Measurements from ENCODE around the gene UGCG. TPM values are rescaled to one million over a fixed set of nuclear protein-coding genes. Genes with fewer than 3 reads are reported as not detected.
A peak's percentile ranks its signal among the peaks of the same experiment; 100 is the strongest.

Gene UGCG
- total RNA-seq = 23.9 TPM
- polyA plus RNA-seq (ENCODE audit: insufficient read depth in 1 of 8, insufficient read length in 8 of 8, low replicate concordance in 1 of 8) = 10 to 100 TPM; 19.6 to 33.3 (median 26.0) TPM
- long read RNA-seq, donor 1, full-length matches to known transcripts = 1 of 1 reads
- long read RNA-seq, donor 1, partial matches to known transcripts = 0 of 1 reads
- long read RNA-seq, donor 1, other reads (novel, unspliced or antisense) = 0 of 1 reads
- long read RNA-seq, donor 2, full-length matches to known transcripts = 1 of 1 reads
- long read RNA-seq, donor 2, partial matches to known transcripts = 0 of 1 reads
- long read RNA-seq, donor 2, other reads (novel, unspliced or antisense) = 0 of 1 reads
- long read RNA-seq, donor 3, full-length matches to known transcripts = 6 of 6 reads
- long read RNA-seq, donor 3, partial matches to known transcripts = 0 of 6 reads
- long read RNA-seq, donor 3, other reads (novel, unspliced or antisense) = 0 of 6 reads
- long read RNA-seq, donor 4, full-length matches to known transcripts = 6 of 6 reads
- long read RNA-seq, donor 4, partial matches to known transcripts = 0 of 6 reads
- long read RNA-seq, donor 4, other reads (novel, unspliced or antisense) = 0 of 6 reads
- long read RNA-seq, donor 5, full-length matches to known transcripts = 11 of 73 reads
- long read RNA-seq, donor 5, partial matches to known transcripts = 62 of 73 reads
- long read RNA-seq, donor 5, other reads (novel, unspliced or antisense) = 0 of 73 reads
- long read RNA-seq, donor 6, full-length matches to known transcripts = 8 of 8 reads
- long read RNA-seq, donor 6, partial matches to known transcripts = 0 of 8 reads
- long read RNA-seq, donor 6, other reads (novel, unspliced or antisense) = 0 of 8 reads
- long read RNA-seq, donor 7, full-length matches to known transcripts = 6 of 13 reads
- long read RNA-seq, donor 7, partial matches to known transcripts = 7 of 13 reads
- long read RNA-seq, donor 7, other reads (novel, unspliced or antisense) = 0 of 13 reads
- long read RNA-seq, donor 8, full-length matches to known transcripts = 2 of 2 reads
- long read RNA-seq, donor 8, partial matches to known transcripts = 0 of 2 reads
- long read RNA-seq, donor 8, other reads (novel, unspliced or antisense) = 0 of 2 reads
- long read RNA-seq, donor 9, full-length matches to known transcripts = 1 of 1 reads
- long read RNA-seq, donor 9, partial matches to known transcripts = 0 of 1 reads
- long read RNA-seq, donor 9, other reads (novel, unspliced or antisense) = 0 of 1 reads
- long read RNA-seq, donor 10, full-length matches to known transcripts = 7 of 61 reads
- long read RNA-seq, donor 10, partial matches to known transcripts = 54 of 61 reads
- long read RNA-seq, donor 10, other reads (novel, unspliced or antisense) = 0 of 61 reads
- long read RNA-seq, donor 11, full-length matches to known transcripts = 6 of 6 reads
- long read RNA-seq, donor 11, partial matches to known transcripts = 0 of 6 reads
- long read RNA-seq, donor 11, other reads (novel, unspliced or antisense) = 0 of 6 reads

- under 1% methylated on average over 72 of the region's 84 CpGs for WGBS (ENCODE audit: insufficient coverage)
- H3K4me1 ChIP-seq (ENCODE audit: control insufficient read depth, insufficient read depth, low read length) = peaks cover 4% of the 10 kb centered on the region
- H3K36me3 ChIP-seq (ENCODE audit: control insufficient read depth, insufficient read depth, low read length) = no peaks in the 10 kb centered on the region
- peak within 1 kb of the TSS; percentile 96 for H3K4me3 ChIP-seq (ENCODE audit: low read length)
- H3K27ac ChIP-seq (ENCODE audit: low read length) = peak within 1 kb of the TSS; percentile 98
- DNase-seq = peak; percentile 97
- H3K9me3 ChIP-seq (replicated peaks; ENCODE audit: control insufficient read depth, low read depth, low read length) = no peaks in the 10 kb centered on the region
- H3K27me3 ChIP-seq (ENCODE audit: control insufficient read depth, insufficient read depth, low read length) = no peaks in the 10 kb centered on the region
Measured at GRCh38 chr9:111895996-111896941, at the start of gene UGCG. Gene UGCG (plus strand): TSS chr9:111896814. CDS start chr9:111897216, 402 bp downstream.

DNA sequence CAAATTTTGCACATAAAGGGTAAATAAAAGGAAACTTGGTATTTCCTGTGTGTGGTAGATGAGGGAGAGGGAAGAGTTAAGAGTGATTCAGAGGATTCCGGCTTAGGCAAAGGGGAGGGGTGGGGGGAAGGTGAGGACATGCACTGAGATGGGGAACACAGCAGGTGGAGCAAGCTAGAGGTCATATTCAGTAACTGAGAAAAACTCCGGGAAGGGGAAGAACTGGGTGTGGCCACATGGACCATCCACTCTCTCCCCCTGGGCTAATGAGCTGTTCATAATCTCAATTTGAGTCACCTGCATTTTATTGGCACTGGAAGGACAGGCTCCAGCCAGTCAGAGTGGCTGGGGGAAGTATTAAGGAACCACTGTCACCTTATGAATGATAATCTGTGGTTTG, 45.1 kb upstream of the UGCG start:
- Histone ChIP-seq H3K4me3 (ENCODE audit: low read length) (no peak overlapping the region), H3K9me3 (replicated peaks; ENCODE audit: control insufficient read depth, low read depth, low read length) (no peaks in the 10 kb centered on the region), H3K4me1 (ENCODE audit: control insufficient read depth, insufficient read depth, low read length) (no peaks in the 10 kb centered on the region), H3K27ac (ENCODE audit: low read length) (no peak overlapping the region), H3K27me3 (ENCODE audit: control insufficient read depth, insufficient read depth, low read length) (no peaks in the 10 kb centered on the region), H3K36me3 (ENCODE audit: control insufficient read depth, insufficient read depth, low read length) (no peaks in the 10 kb centered on the region)
- no peak for DNase-seq
- WGBS (ENCODE audit: insufficient coverage) = 22% methylated on average over 1 of the region's 2 CpGs

- WGBS (ENCODE audit: insufficient coverage) = no CpG with 5 or more reads among the region's 1 CpG
- no peak overlapping the region for H3K27ac ChIP-seq (ENCODE audit: low read length)
- no peak for DNase-seq
Measured at GRCh38 chr9:111852291-111852690, 44.3 kb upstream of the UGCG start.

GRCh38 chr9:111853450-111853827, 43.2 kb upstream of the UGCG start:
- Histone ChIP-seq H3K9me3 (replicated peaks; ENCODE audit: control insufficient read depth, low read depth, low read length) (no peaks in the 10 kb centered on the region), H3K36me3 (ENCODE audit: control insufficient read depth, insufficient read depth, low read length) (no peaks in the 10 kb centered on the region), H3K27ac (ENCODE audit: low read length) (no peak overlapping the region), H3K4me3 (ENCODE audit: low read length) (no peak overlapping the region), H3K27me3 (ENCODE audit: control insufficient read depth, insufficient read depth, low read length) (no peaks in the 10 kb centered on the region), H3K4me1 (ENCODE audit: control insufficient read depth, insufficient read depth, low read length) (no peaks in the 10 kb centered on the region)
- DNase-seq = no peak

More at GRCh38 chr9:111852291-111852690, 44.3 kb upstream of the UGCG start:
- Histone ChIP-seq H3K4me1 (ENCODE audit: control insufficient read depth, insufficient read depth, low read length) (no peaks in the 10 kb centered on the region), H3K36me3 (ENCODE audit: control insufficient read depth, insufficient read depth, low read length) (no peaks in the 10 kb centered on the region), H3K27me3 (ENCODE audit: control insufficient read depth, insufficient read depth, low read length) (no peaks in the 10 kb centered on the region), H3K9me3 (replicated peaks; ENCODE audit: control insufficient read depth, low read depth, low read length) (no peaks in the 10 kb centered on the region), H3K4me3 (ENCODE audit: low read length) (no peak overlapping the region)

DNA sequence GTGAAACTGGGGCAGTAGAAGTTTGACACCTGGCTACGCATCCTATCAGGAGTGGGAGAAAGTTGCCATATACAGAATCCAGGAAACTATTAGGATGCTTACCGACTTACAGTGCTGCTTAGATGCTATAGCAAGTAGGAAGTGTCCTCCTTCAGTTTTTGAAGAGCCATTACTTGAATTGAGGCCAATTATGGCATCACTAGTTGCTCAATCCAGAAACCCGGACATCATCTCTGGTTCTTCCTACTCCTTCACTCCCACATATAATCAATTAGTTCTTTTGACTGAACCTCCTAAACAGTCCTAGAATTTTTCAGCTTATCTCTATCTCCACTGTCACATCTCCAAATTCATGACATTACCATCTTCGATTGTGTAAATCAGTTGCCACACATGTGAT, 41.8 kb upstream of the UGCG start:
- H3K4me1 ChIP-seq (ENCODE audit: control insufficient read depth, insufficient read depth, low read length) = no peaks in the 10 kb centered on the region
- H3K9me3 ChIP-seq (replicated peaks; ENCODE audit: control insufficient read depth, low read depth, low read length) = no peaks in the 10 kb centered on the region
- no peak overlapping the region for H3K27ac ChIP-seq (ENCODE audit: low read length)
- no peaks in the 10 kb centered on the region for H3K27me3 ChIP-seq (ENCODE audit: control insufficient read depth, insufficient read depth, low read length)
- no peaks in the 10 kb centered on the region for H3K36me3 ChIP-seq (ENCODE audit: control insufficient read depth, insufficient read depth, low read length)
- 80% methylated on average over 4 of the region's 4 CpGs for WGBS (ENCODE audit: insufficient coverage)
- no peak overlapping the region for H3K4me3 ChIP-seq (ENCODE audit: low read length)
- no peak for DNase-seq

GRCh38 chr9:111857555-111858211, 38.9 kb upstream of the UGCG start:
- DNase-seq = no peak
- Histone ChIP-seq H3K27ac (ENCODE audit: low read length) (no peak overlapping the region), H3K27me3 (ENCODE audit: control insufficient read depth, insufficient read depth, low read length) (no peaks in the 10 kb centered on the region), H3K4me1 (ENCODE audit: control insufficient read depth, insufficient read depth, low read length) (no peaks in the 10 kb centered on the region), H3K36me3 (ENCODE audit: control insufficient read depth, insufficient read depth, low read length) (no peaks in the 10 kb centered on the region), H3K9me3 (replicated peaks; ENCODE audit: control insufficient read depth, low read depth, low read length) (no peaks in the 10 kb centered on the region), H3K4me3 (ENCODE audit: low read length) (no peak overlapping the region)
- WGBS (ENCODE audit: insufficient coverage) = 84% methylated on average over 2 of the region's 3 CpGs

DNA sequence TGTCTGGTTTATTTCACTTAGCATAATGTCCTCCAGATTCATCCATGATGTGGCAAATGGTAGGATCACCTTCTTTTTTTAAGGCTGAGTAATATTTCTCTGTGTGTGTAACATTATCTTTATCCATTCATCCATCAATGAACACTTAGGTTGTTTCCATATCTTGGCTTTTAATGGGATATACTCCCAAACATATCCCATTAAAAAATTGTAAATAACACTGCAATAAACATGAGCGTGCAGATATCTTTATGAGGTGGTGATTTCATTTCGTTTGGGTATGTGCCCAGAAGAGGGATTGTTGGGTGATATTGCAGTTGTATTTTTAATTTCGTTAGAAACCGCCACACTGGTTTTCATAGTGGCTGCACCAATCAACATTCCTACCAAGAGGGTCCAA, 36.2 kb upstream of the UGCG start:
- H3K36me3 ChIP-seq (ENCODE audit: control insufficient read depth, insufficient read depth, low read length) = no peaks in the 10 kb centered on the region
- no CpG with 5 or more reads among the region's 4 CpGs for WGBS (ENCODE audit: insufficient coverage)
- no peak overlapping the region for H3K27ac ChIP-seq (ENCODE audit: low read length)
- H3K9me3 ChIP-seq (replicated peaks; ENCODE audit: control insufficient read depth, low read depth, low read length) = no peaks in the 10 kb centered on the region
- no peaks in the 10 kb centered on the region for H3K27me3 ChIP-seq (ENCODE audit: control insufficient read depth, insufficient read depth, low read length)
- H3K4me1 ChIP-seq (ENCODE audit: control insufficient read depth, insufficient read depth, low read length) = no peaks in the 10 kb centered on the region
- H3K4me3 ChIP-seq (ENCODE audit: low read length) = no peak overlapping the region
- DNase-seq = no peak

- Histone ChIP-seq H3K36me3 (ENCODE audit: control insufficient read depth, insufficient read depth, low read length) (no peaks in the 10 kb centered on the region), H3K27ac (ENCODE audit: low read length) (no peak overlapping the region), H3K9me3 (replicated peaks; ENCODE audit: control insufficient read depth, low read depth, low read length) (no peaks in the 10 kb centered on the region), H3K4me3 (ENCODE audit: low read length) (no peak overlapping the region), H3K4me1 (ENCODE audit: control insufficient read depth, insufficient read depth, low read length) (no peaks in the 10 kb centered on the region), H3K27me3 (ENCODE audit: control insufficient read depth, insufficient read depth, low read length) (no peaks in the 10 kb centered on the region)
- DNase-seq = no peak
- 100% methylated on average over 1 of the region's 3 CpGs for WGBS (ENCODE audit: insufficient coverage)
Measured at GRCh38 chr9:111863636-111864035, 33.0 kb upstream of the UGCG start.

All from muscle of leg (tissue), 16 donors.